ENCODE results near the gene ZNF385A. TPM values are rescaled to one million over a fixed set of nuclear protein-coding genes. Genes with fewer than 3 reads are reported as not detected.

The ZNF385A gene
- total and polyA plus RNA-seq, 2 of the 13 experiments (the other 11 are each of a cell fraction or from before 2014, with no cell fraction given) = 0.44 to 0.67 TPM

DNA sequence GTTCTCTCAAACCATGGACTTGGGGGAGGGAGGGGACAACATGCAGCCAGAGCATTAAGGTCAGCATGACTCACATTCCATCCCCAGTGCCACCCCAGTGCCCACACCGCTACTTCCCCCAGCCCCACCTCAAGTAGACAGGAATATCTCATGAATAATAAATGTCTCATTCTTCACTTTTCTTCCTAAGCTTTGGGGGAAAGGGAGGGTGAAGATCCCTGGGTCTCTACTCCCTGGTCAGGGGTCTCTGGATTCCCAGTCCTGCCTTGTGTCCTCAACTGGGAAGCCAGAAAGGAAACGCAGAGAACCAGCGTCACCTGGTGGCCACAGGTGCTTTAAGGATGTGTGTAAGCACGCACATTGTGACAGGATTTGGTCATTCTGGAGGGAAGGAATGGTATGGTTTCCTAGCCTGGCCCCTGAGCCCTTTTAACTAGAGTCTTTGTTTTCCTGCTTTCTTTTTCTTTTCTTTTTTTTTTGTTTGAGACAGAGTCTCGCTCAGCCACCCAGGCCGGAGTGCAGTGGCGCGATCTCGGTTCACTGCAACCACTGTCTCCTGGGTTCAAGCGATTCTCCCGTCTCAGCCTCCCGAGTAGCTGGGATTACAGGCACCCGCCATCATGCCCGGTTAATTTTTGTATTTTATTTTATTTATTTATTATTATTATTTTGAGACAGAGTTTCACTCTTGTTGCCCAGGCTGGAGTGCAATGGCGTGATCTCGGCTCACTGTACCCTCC lies 23.6 kb downstream of the ZNF385A start (continued):
- TF ChIP-seq ZFP91 (CRISPR knock-in tag; IDR thresholded peaks at IDR 0.05; ENCODE audit: borderline replicate concordance) (no peak), PLSCR1 (CRISPR knock-in tag; IDR thresholded peaks at IDR 0.05; ENCODE audit: borderline replicate concordance) (no peak), ZNF501 (CRISPR knock-in tag; IDR thresholded peaks at IDR 0.05) (peak; percentile 73; the same call in 1 of the 2 replicates), ZNF33A (CRISPR knock-in tag; IDR thresholded peaks at IDR 0.05; ENCODE audit: borderline replicate concordance) (no peak), MLX (CRISPR knock-in tag; IDR thresholded peaks at IDR 0.05) (no peak), ZSCAN30 (CRISPR knock-in tag; IDR thresholded peaks at IDR 0.05) (no peak), ARID4A (CRISPR knock-in tag; IDR thresholded peaks at IDR 0.05; ENCODE audit: borderline replicate concordance) (no peak; the same call in 1 of the 2 replicates), PAWR (CRISPR knock-in tag; IDR thresholded peaks at IDR 0.05; ENCODE audit: borderline replicate concordance) (no peak), GATAD1 (CRISPR knock-in tag; IDR thresholded peaks at IDR 0.05) (0 out of 2 replicates have a peak, but pooled peaks have one; percentile 39), RARG (CRISPR knock-in tag; IDR thresholded peaks at IDR 0.05; ENCODE audit: low read depth) (no peak), CCDC6 (CRISPR knock-in tag; IDR thresholded peaks at IDR 0.05) (no peak), NBN (conservative IDR thresholded peaks at IDR 0.05) (no peak), ZNF124 (CRISPR knock-in tag; IDR thresholded peaks at IDR 0.05) (no peak), ZNF746 (CRISPR knock-in tag; IDR thresholded peaks at IDR 0.05) (no peak)
- TF ChIP-seq, protein P1, sequence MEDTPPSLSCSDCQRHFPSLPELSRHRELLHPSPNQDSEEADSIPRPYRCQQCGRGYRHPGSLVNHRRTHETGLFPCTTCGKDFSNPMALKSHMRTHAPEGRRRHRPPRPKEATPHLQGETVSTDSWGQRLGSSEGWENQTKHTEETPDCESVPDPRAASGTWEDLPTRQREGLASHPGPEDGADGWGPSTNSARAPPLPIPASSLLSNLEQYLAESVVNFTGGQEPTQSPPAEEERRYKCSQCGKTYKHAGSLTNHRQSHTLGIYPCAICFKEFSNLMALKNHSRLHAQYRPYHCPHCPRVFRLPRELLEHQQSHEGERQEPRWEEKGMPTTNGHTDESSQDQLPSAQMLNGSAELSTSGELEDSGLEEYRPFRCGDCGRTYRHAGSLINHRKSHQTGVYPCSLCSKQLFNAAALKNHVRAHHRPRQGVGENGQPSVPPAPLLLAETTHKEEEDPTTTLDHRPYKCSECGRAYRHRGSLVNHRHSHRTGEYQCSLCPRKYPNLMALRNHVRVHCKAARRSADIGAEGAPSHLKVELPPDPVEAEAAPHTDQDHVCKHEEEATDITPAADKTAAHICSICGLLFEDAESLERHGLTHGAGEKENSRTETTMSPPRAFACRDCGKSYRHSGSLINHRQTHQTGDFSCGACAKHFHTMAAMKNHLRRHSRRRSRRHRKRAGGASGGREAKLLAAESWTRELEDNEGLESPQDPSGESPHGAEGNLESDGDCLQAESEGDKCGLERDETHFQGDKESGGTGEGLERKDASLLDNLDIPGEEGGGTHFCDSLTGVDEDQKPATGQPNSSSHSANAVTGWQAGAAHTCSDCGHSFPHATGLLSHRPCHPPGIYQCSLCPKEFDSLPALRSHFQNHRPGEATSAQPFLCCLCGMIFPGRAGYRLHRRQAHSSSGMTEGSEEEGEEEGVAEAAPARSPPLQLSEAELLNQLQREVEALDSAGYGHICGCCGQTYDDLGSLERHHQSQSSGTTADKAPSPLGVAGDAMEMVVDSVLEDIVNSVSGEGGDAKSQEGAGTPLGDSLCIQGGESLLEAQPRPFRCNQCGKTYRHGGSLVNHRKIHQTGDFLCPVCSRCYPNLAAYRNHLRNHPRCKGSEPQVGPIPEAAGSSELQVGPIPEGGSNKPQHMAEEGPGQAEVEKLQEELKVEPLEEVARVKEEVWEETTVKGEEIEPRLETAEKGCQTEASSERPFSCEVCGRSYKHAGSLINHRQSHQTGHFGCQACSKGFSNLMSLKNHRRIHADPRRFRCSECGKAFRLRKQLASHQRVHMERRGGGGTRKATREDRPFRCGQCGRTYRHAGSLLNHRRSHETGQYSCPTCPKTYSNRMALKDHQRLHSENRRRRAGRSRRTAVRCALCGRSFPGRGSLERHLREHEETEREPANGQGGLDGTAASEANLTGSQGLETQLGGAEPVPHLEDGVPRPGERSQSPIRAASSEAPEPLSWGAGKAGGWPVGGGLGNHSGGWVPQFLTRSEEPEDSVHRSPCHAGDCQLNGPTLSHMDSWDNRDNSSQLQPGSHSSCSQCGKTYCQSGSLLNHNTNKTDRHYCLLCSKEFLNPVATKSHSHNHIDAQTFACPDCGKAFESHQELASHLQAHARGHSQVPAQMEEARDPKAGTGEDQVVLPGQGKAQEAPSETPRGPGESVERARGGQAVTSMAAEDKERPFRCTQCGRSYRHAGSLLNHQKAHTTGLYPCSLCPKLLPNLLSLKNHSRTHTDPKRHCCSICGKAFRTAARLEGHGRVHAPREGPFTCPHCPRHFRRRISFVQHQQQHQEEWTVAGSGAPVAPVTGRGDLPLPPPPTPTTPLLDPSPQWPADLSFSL (CRISPR knock-in tag; IDR thresholded peaks at IDR 0.05) = no peak

Data from HepG2 (cell line).